ENCODE results near the gene HNRNPLL. TPM values are rescaled to one million over a fixed set of nuclear protein-coding genes. Genes with fewer than 3 reads are reported as not detected.
A peak's percentile ranks its signal among the peaks of the same experiment; 100 is the strongest.
"Not testable (repeated sequence)": the region's sequence is repeated elsewhere in the genome, so short reads cannot be mapped to it uniquely, and the experiment has no call there.

The HNRNPLL gene
- total RNA-seq, 1 experiment from 2014 or later, result 59.4 TPM

GRCh38 chr2:38547791-38548190 lies 54.9 kb downstream of the HNRNPLL start:
- peaks cover 16% of the 10 kb centered on the region for H3K36me3 Mint-ChIP-seq (ENCODE audit: insufficient read depth, unreplicated experiment)
- TF ChIP-seq CTCF (IDR thresholded peaks at IDR 0.05; ENCODE audit: insufficient read depth in 1 of 2, low read depth in 1 of 2, low read length in 1 of 2, severe bottlenecking in 1 of 2, unreplicated experiment in 1 of 2), result no peak
- H3K27ac Mint-ChIP-seq (ENCODE audit: unreplicated experiment), result no peak overlapping the region
- ChIA-PET POLR2A (interaction anchor here (0.6 to 0.9 kb wide), 2 partner anchors 9 to 272 kb away, joined by 3 to 9 read pairs; no protein-coding TSS in a partner anchor), CTCF (no interaction called here)
- no peaks in the 10 kb centered on the region for H3K27me3 ChIP-seq (replicated peaks; ENCODE audit: control insufficient read depth, insufficient read depth, low read length)
- no peak overlapping the region for H3K4me3 ChIP-seq (ENCODE audit: low read depth, low read length)
- H3K27me3 Mint-ChIP-seq (ENCODE audit: insufficient read depth, unreplicated experiment), result no peaks in the 10 kb centered on the region
- intact Hi-C loops (cut with micrococcal nuclease; ENCODE audit: unreplicated experiment), result no loop called here
- no TSS peak for BruUV-seq (replicated peaks)
- H3K4me3 Mint-ChIP-seq (ENCODE audit: unreplicated experiment), result no peak overlapping the region
- H3K9me3 ChIP-seq, result no peaks in the 10 kb centered on the region
- H3K9me3 Mint-ChIP-seq (ENCODE audit: unreplicated experiment), result no peaks in the 10 kb centered on the region
- peaks cover 10% of the 10 kb centered on the region for H3K4me1 ChIP-seq
- DNase-seq, result no peak
- H3K4me1 Mint-ChIP-seq (ENCODE audit: low read depth, unreplicated experiment), result peaks cover 13% of the 10 kb centered on the region
- 0 out of 2 replicates have a peak, but pooled peaks cover 1% of the 10 kb centered on the region for H3K36me3 ChIP-seq (ENCODE audit: control insufficient read depth, insufficient read depth, low read length)

- CTCF ChIA-PET, result no interaction called here
Measured at GRCh38 chr2:38546585-38546984, 56.1 kb downstream of the HNRNPLL start.

GRCh38 chr2:38546064-38546463 lies 56.7 kb downstream of the HNRNPLL start:
- Mint-ChIP-seq H3K9me3 (ENCODE audit: unreplicated experiment) (no peaks in the 10 kb centered on the region), H3K36me3 (ENCODE audit: insufficient read depth, unreplicated experiment) (peaks cover 14% of the 10 kb centered on the region), H3K27me3 (ENCODE audit: insufficient read depth, unreplicated experiment) (no peaks in the 10 kb centered on the region), H3K4me1 (ENCODE audit: low read depth, unreplicated experiment) (peaks cover 17% of the 10 kb centered on the region), H3K27ac (ENCODE audit: unreplicated experiment) (no peak overlapping the region), H3K4me3 (ENCODE audit: unreplicated experiment) (no peak overlapping the region)
- POLR2A ChIA-PET, result interaction anchor here (0.6 kb wide), 1 partner anchor 252 kb away, joined by 3 read pairs; no protein-coding TSS in a partner anchor
- no TSS peak for BruUV-seq (replicated peaks)
- Histone ChIP-seq H3K4me3 (ENCODE audit: low read depth, low read length) (no peak overlapping the region), H3K4me1 (peaks cover 28% of the 10 kb centered on the region), H3K9me3 (no peaks in the 10 kb centered on the region), H3K27me3 (replicated peaks; ENCODE audit: control insufficient read depth, insufficient read depth, low read length) (no peaks in the 10 kb centered on the region), H3K36me3 (ENCODE audit: control insufficient read depth, insufficient read depth, low read length) (no peaks in the 10 kb centered on the region)
- intact Hi-C loops (cut with micrococcal nuclease; ENCODE audit: unreplicated experiment), result no loop called here
- DNase-seq, result no peak
- CTCF ChIA-PET, result no interaction called here
- no peak for TF ChIP-seq CTCF (IDR thresholded peaks at IDR 0.05; ENCODE audit: insufficient read depth in 1 of 2, low read depth in 1 of 2, low read length in 1 of 2, severe bottlenecking in 1 of 2, unreplicated experiment in 1 of 2)

More at GRCh38 chr2:38546585-38546984, 56.1 kb downstream of the HNRNPLL start:
- POLR2A ChIA-PET, result interaction anchor here (0.6 kb wide), 1 partner anchor 252 kb away, joined by 3 read pairs; no protein-coding TSS in a partner anchor
- Mint-ChIP-seq H3K27ac (ENCODE audit: unreplicated experiment) (no peak overlapping the region), H3K27me3 (ENCODE audit: insufficient read depth, unreplicated experiment) (no peaks in the 10 kb centered on the region), H3K4me1 (ENCODE audit: low read depth, unreplicated experiment) (peaks cover 17% of the 10 kb centered on the region), H3K4me3 (ENCODE audit: unreplicated experiment) (no peak overlapping the region), H3K9me3 (ENCODE audit: unreplicated experiment) (no peaks in the 10 kb centered on the region), H3K36me3 (ENCODE audit: insufficient read depth, unreplicated experiment) (peaks cover 15% of the 10 kb centered on the region)
- no peak for TF ChIP-seq CTCF (IDR thresholded peaks at IDR 0.05; ENCODE audit: insufficient read depth in 1 of 2, low read depth in 1 of 2, low read length in 1 of 2, severe bottlenecking in 1 of 2, unreplicated experiment in 1 of 2)
- Histone ChIP-seq H3K36me3 (ENCODE audit: control insufficient read depth, insufficient read depth, low read length) (0 out of 2 replicates have a peak, but pooled peaks cover under 1% of the 10 kb centered on the region), H3K4me3 (ENCODE audit: low read depth, low read length) (no peak overlapping the region), H3K27me3 (replicated peaks; ENCODE audit: control insufficient read depth, insufficient read depth, low read length) (no peaks in the 10 kb centered on the region), H3K4me1 (peaks cover 22% of the 10 kb centered on the region), H3K9me3 (no peaks in the 10 kb centered on the region)
- intact Hi-C loops (cut with micrococcal nuclease; ENCODE audit: unreplicated experiment), result no loop called here
- no peak for DNase-seq
- no TSS peak for BruUV-seq (replicated peaks)

- POLR2A ChIA-PET, result interaction anchor here (1.4 kb wide), 1 partner anchor 209 kb away, joined by 8 read pairs; no protein-coding TSS in a partner anchor
- DNase-seq; H3K36me3 ChIP-seq (ENCODE audit: control insufficient read depth, insufficient read depth, low read length); H3K4me3 ChIP-seq (ENCODE audit: low read depth, low read length); BruUV-seq (replicated peaks); H3K9me3 ChIP-seq; intact Hi-C loops (cut with micrococcal nuclease; ENCODE audit: unreplicated experiment); CTCF ChIA-PET; H3K9me3 Mint-ChIP-seq (ENCODE audit: unreplicated experiment); H3K27me3 ChIP-seq (replicated peaks; ENCODE audit: control insufficient read depth, insufficient read depth, low read length); H3K27me3 Mint-ChIP-seq (ENCODE audit: insufficient read depth, unreplicated experiment): not testable (repeated sequence)
- Mint-ChIP-seq H3K4me1 (ENCODE audit: low read depth, unreplicated experiment) (peaks cover 22% of the 10 kb centered on the region), H3K4me3 (ENCODE audit: unreplicated experiment) (peak overlapping the region; percentile 65), H3K27ac (ENCODE audit: unreplicated experiment) (peak overlapping the region; percentile 84), H3K36me3 (ENCODE audit: insufficient read depth, unreplicated experiment) (peaks cover 14% of the 10 kb centered on the region)
- H3K4me1 ChIP-seq, result peaks cover 34% of the 10 kb centered on the region
Measured at GRCh38 chr2:38542248-38542631, 60.5 kb downstream of the HNRNPLL start.

All from Caco-2 (cell line).